ENCODE data around the gene METTL22. TPM values are rescaled to one million over a fixed set of nuclear protein-coding genes. Genes with fewer than 3 reads are reported as not detected.
A peak's percentile ranks its signal among the peaks of the same experiment; 100 is the strongest.

Gene METTL22
- total and polyA plus RNA-seq, 2 donors from 2014 or later, result 12.0 to 26.2 TPM

DNA sequence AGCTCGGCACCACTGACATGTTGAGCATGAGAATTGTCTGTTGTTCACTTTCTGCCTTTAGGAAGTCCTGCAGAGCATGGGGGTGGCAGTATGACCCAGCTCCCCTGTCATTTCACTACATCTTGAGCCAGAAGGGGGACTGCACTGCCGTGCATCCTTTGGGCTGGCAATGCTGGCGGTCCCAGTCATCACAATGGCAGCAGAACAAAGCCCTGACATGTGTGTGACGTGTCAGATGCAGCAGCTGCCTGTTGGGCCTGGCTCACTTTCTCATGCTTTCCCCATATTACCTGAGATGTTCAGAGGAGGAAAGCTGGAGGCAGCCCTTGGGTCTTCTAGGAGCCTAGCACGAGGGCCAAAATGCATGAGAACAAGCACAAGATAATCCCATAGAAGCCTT lies 46.6 kb downstream of the METTL22 start:
- Histone ChIP-seq H3K27ac (ENCODE audit: low read depth in 2 of 2, low read length in 2 of 2) (no peak overlapping the region), H3K27me3 (ENCODE audit: control insufficient read depth, insufficient read depth, low read length) (no peaks in the 10 kb centered on the region), H3K36me3 (ENCODE audit: control insufficient read depth in 2 of 3, insufficient read depth in 3 of 3, low read length in 3 of 3) (peaks cover 0 to 3% (median 0%) of the 10 kb centered on the region in 3 donors), H3K9ac (ENCODE audit: low read length in 3 of 3) (no peak overlapping the region), H3K4me3 (ENCODE audit: low read length in 3 of 3) (no peak overlapping the region), H3K9me3 (ENCODE audit: control insufficient read depth in 2 of 3, insufficient read depth in 1 of 3, low read length in 3 of 3) (no peaks in the 10 kb centered on the region), H3K4me1 (ENCODE audit: control insufficient read depth in 2 of 3, insufficient read depth in 2 of 3, low read depth in 1 of 3, low read length in 3 of 3) (no peaks in the 10 kb centered on the region)
- DNase-seq (no peak), FAIRE-seq (no peak)
- intact Hi-C loops (cut with DNase I), result loop anchor here (10.0 kb wide), 1 partner anchor 117 kb away; no protein-coding TSS in a partner anchor
- TF ChIP-seq, protein P1, sequence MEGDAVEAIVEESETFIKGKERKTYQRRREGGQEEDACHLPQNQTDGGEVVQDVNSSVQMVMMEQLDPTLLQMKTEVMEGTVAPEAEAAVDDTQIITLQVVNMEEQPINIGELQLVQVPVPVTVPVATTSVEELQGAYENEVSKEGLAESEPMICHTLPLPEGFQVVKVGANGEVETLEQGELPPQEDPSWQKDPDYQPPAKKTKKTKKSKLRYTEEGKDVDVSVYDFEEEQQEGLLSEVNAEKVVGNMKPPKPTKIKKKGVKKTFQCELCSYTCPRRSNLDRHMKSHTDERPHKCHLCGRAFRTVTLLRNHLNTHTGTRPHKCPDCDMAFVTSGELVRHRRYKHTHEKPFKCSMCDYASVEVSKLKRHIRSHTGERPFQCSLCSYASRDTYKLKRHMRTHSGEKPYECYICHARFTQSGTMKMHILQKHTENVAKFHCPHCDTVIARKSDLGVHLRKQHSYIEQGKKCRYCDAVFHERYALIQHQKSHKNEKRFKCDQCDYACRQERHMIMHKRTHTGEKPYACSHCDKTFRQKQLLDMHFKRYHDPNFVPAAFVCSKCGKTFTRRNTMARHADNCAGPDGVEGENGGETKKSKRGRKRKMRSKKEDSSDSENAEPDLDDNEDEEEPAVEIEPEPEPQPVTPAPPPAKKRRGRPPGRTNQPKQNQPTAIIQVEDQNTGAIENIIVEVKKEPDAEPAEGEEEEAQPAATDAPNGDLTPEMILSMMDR (IDR thresholded peaks at IDR 0.05; ENCODE audit: borderline replicate concordance, extremely low read depth, insufficient read depth), result no peak

DNA sequence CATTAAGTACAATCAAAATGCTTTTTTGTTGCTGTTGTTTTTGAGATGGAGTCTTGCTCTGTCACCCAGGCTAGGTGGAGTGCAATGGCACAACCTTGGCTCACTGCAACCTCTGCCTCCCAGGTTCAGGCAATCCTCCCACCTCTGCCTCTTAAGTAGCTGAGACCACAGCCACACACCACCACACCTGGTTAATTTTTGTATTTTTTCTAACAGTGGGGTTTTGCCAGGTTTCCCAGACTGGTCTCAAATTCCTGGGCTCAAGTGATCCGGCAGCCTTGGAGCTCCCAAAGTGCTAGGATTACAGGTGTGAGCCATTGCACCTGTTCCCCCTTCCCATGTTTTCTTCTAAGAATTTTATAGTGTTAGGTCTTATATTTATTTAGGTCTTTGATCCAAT lies 48.0 kb downstream of the METTL22 start:
- Histone ChIP-seq H3K4me3 (ENCODE audit: low read length in 3 of 3) (no peak overlapping the region), H3K4me1 (ENCODE audit: control insufficient read depth in 2 of 3, insufficient read depth in 2 of 3, low read depth in 1 of 3, low read length in 3 of 3) (peaks cover 0 to 5% (median 2%) of the 10 kb centered on the region in 3 donors), H3K36me3 (ENCODE audit: control insufficient read depth in 2 of 3, insufficient read depth in 3 of 3, low read length in 3 of 3) (peaks cover 0 to 3% (median 0%) of the 10 kb centered on the region in 3 donors), H3K27ac (ENCODE audit: low read depth in 2 of 2, low read length in 2 of 2) (no peak overlapping the region), H3K9ac (ENCODE audit: low read length in 3 of 3) (no peak overlapping the region), H3K9me3 (ENCODE audit: control insufficient read depth in 2 of 3, insufficient read depth in 1 of 3, low read length in 3 of 3) (no peaks in the 10 kb centered on the region), H3K27me3 (ENCODE audit: control insufficient read depth, insufficient read depth, low read length) (no peaks in the 10 kb centered on the region)
- TF ChIP-seq, protein P1 (IDR thresholded peaks at IDR 0.05; ENCODE audit: borderline replicate concordance, extremely low read depth, insufficient read depth), result no peak
- DNase-seq (peak in 3 of 5 donors; percentile 18 to 65 (median 20)), FAIRE-seq (no peak)
- intact Hi-C loops (cut with DNase I), result loop anchor here (10.0 kb wide), 1 partner anchor 115 kb away; no protein-coding TSS in a partner anchor

- H3K36me3 ChIP-seq (ENCODE audit: control insufficient read depth in 2 of 3, insufficient read depth in 3 of 3, low read length in 3 of 3), result peaks cover 0 to 3% (median 0%) of the 10 kb centered on the region in 3 donors
- intact Hi-C loops (cut with DNase I), result no loop called here
- no peak for DNase-seq
- H3K4me1 ChIP-seq (ENCODE audit: control insufficient read depth in 2 of 3, insufficient read depth in 2 of 3, low read depth in 1 of 3, low read length in 3 of 3), result peaks cover 0 to 10% (median 7%) of the 10 kb centered on the region in 3 donors
- no peak for FAIRE-seq
- H3K27me3 ChIP-seq (ENCODE audit: control insufficient read depth, insufficient read depth, low read length), result no peaks in the 10 kb centered on the region
- H3K27ac ChIP-seq (ENCODE audit: low read depth in 2 of 2, low read length in 2 of 2), result no peak overlapping the region
- TF ChIP-seq, protein P1 (IDR thresholded peaks at IDR 0.05; ENCODE audit: borderline replicate concordance, extremely low read depth, insufficient read depth), result no peak
- no peak overlapping the region for H3K4me3 ChIP-seq (ENCODE audit: low read length in 3 of 3)
- H3K9me3 ChIP-seq (ENCODE audit: control insufficient read depth in 2 of 3, insufficient read depth in 1 of 3, low read length in 3 of 3), result no peaks in the 10 kb centered on the region
- no peak overlapping the region for H3K9ac ChIP-seq (ENCODE audit: low read length in 3 of 3)
Observed at GRCh38 chr16:8670014-8670560, 48.6 kb downstream of the METTL22 start.
